HG03039 (cell line): Measurements from ENCODE around the gene LAPTM4A.

Experiments used
- ATAC-seq: cut with Tn5 transposase; IDR thresholded peaks from one replicate; pipeline ENCODE4 v1.9.1; 2021; ENCODE audit warnings: mild to moderate bottlenecking, moderate library complexity; ENCODE audit not compliant: unreplicated experiment

Gene LAPTM4A

DNA sequence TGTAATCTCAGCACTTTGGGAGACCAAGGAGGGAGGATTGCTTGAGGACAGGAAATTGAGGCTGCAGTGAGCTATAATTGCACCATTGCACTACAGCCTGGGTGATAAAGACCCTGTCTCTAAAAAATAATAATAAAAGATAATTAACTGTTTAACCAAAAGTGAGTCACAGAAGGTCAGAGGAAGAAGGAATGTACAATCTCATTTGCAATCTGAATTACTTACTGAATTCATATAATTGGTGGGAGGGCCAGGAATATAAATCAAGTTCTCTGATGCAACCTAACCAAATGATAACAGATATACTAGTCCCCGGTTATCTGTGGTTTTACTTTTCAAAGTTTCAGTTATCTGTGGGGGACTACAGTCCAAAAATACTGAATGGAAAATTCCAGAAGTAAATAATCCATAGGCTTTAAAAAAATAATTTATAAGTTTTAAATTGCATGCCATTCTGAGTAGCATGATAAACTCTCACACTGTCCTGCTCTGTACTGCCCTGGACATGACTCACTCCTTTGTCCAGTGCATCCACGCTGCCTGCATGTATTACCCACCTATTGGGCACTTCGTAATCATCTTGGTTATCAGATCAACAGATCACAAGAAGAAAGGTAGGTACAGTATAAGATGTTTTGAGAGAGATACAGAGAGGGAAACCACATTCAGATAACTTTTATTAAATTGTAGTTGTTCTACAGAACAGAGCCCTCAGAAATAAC is 26.2 kb downstream of the LAPTM4A start:
- ATAC-seq, result no peak

GRCh38 chr2:20023688-20024087 is 27.7 kb downstream of the LAPTM4A start:
- ATAC-seq, result no peak

DNA sequence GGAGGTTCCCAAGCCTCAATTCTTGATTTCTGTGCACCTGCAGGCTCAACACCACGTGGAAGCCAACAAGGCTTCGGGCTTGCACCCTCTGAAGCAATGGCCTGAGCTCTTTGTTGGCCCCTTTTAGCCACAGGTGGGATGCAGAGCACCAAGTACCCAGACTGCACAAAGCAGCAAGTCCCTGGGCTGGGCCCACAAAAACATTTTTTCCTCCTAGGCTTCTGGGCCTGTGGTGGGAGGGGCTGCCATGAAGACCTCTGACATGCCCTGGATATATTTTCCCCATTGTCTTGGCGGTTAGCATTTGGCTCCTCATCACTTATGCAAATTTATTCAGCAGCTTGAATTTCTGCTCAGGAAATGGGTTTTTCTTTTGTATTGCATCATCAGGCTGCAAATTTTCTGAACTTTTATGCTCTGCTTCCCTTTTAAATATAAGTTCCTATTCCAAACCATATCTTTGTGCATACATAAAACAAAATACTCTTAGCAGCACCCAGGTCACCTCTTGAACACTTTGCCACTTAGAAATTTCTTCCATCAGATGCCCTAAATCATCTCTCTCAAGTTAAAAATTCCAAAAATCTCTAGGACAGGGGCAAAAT is 29.9 kb downstream of the LAPTM4A start:
- no peak for ATAC-seq

GRCh38 chr2:20019747-20020146 is 31.7 kb downstream of the LAPTM4A start:
- no peak for ATAC-seq

- ATAC-seq, result no peak
Measured at GRCh38 chr2:20018601-20019152, 32.8 kb downstream of the LAPTM4A start.

DNA sequence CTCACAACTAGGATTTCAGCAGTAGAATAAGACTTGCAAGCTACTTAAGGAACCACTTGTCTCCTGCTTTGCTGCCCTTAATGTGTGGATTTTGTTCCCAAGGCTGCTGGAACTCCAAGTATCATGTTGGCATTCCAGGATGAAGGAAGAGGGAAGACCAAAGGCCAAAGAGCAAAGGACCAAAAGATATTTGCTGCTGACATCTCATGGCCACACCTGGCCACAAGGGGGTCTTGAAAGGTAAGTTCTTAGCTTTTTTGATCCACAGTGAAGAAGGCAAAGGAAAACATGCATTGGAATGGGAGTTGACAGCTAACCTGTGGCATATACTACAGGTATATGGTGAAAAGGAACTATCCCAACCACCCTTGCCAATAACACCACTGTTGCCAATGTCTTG is 35.1 kb downstream of the LAPTM4A start:
- no peak for ATAC-seq

DNA sequence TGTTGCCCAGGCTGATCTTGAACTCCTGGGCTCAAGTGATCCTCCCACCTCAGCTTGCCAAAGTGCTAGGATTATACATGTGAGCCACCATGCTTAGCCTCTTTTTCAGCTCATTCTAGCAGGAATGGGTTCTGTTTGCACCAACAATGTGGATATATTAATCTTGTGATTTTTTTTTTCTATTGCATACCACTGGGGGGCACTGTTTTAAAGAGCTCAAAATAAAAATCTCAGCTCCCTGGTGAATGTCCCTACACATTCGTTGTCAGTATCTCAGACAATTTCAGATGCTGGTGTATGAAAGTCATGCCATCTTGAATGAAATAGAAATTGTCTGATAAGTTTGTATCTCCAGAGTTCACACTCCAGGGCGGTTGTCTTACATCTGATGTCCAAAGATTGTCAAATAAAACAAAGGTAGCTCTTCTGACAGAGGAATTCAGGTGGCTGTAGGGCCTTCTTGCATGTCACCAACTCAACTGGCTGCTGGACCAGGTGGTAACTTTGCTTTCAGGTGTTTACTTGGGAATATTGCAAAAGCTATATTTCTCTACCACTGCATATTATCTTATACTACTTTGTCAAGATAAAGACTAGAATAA is 35.8 kb downstream of the LAPTM4A start:
- ATAC-seq, result no peak

DNA sequence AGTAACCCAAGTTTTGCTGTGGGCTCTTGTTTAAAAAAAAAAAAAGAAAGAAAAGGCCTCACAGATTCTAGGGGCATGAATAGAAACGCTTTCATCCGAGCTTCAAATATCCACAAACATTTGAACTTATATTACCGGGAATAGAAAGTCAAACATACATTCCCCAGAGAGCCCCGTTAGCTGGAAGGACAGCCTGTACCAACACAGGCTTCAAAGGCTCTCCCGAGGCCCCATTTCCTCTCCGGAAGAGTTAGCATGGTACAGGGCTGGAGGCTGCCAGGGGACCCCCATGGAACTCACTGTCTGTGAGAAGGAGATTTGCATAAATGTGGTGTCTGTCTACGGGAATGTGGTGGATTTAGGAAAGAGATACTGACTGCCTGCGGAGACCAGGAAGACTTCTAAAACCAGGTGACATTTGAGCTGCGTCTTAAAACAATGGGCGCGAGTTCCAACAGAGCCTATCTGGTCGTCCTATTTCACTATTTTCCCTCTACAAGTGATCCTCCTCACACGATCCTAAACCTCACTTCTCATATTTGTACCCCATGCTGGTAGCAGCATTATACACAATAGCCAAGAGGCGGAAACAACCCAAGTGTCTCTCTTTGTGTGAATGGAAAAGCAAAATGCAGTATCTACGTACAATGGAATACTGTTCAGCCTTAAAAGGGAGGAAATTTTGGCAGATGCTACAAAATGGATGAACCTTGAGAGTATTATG is 38.1 kb downstream of the LAPTM4A start:
- ATAC-seq, result no peak

DNA sequence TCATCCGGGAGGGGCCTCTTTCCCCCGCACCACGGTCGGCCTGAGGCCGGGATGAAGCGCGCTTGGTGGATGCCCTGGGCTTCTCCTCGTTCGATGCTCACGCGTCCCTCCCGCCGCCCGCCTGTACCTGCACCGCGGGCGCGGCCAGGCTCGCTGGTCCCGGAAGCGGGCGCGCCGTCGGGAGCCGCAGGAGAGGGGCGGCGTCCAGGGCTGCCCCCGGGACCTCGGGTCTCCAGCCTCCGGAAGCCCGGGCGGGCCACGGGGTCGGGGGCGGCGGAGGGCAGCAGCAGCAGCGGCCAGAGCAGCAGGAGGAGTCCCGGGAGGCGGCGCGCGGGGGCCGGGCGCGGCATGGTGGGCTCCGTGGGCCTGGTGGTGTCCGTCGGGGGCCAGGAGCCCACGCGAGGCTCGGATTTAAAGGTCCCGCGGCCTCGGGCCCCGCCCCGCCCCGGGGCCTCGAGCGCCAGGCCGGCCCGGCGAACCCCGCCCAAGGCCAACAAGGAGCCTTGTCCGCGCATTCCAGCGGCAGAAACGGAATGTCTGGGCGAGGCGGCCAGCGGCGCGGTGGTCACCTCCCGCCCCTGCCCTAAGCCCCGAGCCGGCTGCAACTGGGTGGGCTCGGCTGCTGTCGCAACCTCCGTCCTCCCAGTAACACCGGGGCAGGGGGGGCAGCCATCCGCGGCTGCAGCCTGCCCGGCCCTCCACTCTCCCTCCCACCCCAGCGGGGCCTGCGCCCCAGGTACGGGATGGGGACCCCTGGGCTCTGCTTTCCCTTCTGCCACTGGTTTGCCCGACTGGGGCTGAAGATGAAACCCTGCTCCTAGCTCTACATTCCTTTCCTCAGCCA is 38.9 kb downstream of the LAPTM4A start, which contains the start of gene MATN3:
Gene MATN3 (minus strand): TSS at position 387 of the 844 bp plus-strand sequence. CDS start 37 bp downstream, at position 350.
- ATAC-seq, result no peak

GRCh38 chr2:20012032-20012281 is 39.5 kb downstream of the LAPTM4A start:
- ATAC-seq, result no peak

- ATAC-seq, result no peak
Measured at GRCh38 chr2:20011276-20012031, 40.0 kb downstream of the LAPTM4A start.

DNA sequence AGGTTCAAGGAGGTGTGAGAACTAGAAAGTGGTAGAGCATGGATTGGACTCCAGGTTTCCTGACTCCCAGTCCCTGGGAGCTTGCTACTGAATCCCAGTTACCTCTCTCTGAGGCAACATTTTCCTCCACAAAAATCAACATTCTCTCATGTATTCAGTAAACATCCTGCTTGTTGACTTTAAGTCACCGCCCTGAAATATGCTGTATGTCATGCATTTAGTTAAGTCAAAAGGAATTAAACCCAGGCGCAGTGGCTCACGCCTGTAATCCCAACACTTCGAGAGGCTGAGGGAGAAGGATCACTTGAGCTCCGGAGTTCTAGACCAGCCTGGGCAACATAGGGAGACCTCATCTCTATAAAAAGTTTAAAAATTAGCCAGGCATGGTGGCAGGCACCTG is 42.7 kb downstream of the LAPTM4A start:
- ATAC-seq, result no peak

- no peak for ATAC-seq
Measured at GRCh38 chr2:20005891-20006470, 45.4 kb downstream of the LAPTM4A start.

- no peak for ATAC-seq
Measured at GRCh38 chr2:20005067-20005627, 46.3 kb downstream of the LAPTM4A start.

GRCh38 chr2:20001361-20001863 is 50.0 kb downstream of the LAPTM4A start:
- ATAC-seq, result no peak

DNA sequence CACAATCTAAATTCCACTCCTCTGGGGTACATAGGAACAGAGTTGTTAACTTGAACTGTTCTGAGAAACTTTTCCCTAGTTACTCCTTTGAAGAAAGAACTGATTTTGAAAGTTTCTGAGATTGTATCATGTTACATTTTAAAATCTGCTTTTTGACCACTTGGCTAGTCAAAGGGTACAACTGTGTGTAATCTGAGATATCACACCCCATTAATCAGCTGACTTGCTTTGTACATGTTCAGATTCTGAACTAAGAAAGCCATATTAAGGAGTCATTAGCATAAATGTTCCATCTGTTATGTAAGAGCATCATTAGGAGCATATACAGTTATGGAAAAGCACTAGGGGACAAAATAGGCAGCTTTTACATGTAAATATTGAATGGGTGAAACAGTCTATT is 57.7 kb downstream of the LAPTM4A start:
- ATAC-seq, result no peak

DNA sequence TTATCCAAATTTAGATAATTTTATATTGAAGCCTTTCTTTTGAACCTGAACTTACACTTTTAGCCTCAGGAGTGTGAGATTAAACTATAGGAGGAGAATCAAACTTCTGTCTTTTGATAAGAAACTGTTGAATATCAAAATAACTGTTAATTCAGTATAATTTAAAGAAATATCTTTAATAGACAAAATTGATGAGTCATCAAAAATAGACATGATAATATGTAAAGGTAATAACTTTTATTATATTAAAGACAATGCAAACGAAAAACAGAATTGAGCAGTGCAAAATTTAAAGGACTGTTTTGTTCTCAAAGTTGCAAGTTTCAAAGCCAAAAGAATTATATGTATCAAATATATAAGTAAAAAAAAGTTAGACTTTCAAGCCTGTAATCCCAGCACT is 59.5 kb downstream of the LAPTM4A start:
- ATAC-seq, result no peak

- ATAC-seq, result no peak
Measured at GRCh38 chr2:19990416-19990728, 61.1 kb downstream of the LAPTM4A start.
